CD4-positive, alpha-beta T cell treated with Interferon alpha-2 for 1 hour (primary cell): ENCODE results near the gene SSX3.
"Not testable (repeated sequence)": the region's sequence is repeated elsewhere in the genome, so short reads cannot be mapped to it uniquely, and the experiment has no call there.

ENCODE experiments used
- DNase-seq, 2 donors: peaks; one replicate each; pipeline ENCODE4 v3.0.0-alpha.2; 2020 to 2022

The SSX3 gene

DNA sequence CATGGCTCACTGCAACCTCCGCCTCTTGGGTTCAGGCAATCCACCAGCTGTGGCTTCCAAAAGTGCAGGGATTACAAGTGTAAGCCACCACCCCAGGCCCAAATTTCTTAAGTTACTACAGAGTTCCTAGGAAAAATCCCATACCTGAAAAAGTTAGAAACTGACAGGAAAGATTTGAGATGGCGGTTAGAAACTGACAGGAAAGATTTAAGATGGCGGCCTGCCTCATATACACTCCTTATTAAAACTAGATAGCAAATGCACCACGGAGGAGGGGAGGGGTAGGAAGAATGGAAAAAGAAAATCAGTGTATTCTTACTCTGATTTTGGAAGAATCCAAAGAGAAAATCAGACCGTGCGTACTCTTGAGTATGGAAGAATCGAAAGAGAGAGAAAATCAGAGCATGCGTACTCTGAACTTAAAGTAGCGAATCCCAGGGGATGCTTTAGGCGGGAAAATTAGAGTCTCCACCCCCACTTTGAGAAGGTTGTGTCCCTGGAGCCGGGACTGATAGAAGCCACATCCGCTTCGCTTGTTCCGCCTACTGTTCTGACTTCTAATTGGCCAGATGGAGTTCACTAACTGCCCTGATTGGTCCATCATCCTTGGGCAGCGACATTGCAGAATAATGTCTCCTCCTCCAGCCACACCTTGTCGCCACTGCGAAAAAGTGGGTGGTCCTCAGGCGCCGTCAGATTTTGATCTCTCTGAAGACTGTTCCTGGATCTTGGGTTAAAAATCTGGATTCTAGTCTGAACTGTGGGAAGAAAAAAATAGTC is at the start of gene SSX3:
SSX3 (minus strand) TSS at position 389 of the 780 bp plus-strand sequence. CDS start 1,454 bp downstream, outside the sequence.
- not testable (repeated sequence) for DNase-seq

DNA sequence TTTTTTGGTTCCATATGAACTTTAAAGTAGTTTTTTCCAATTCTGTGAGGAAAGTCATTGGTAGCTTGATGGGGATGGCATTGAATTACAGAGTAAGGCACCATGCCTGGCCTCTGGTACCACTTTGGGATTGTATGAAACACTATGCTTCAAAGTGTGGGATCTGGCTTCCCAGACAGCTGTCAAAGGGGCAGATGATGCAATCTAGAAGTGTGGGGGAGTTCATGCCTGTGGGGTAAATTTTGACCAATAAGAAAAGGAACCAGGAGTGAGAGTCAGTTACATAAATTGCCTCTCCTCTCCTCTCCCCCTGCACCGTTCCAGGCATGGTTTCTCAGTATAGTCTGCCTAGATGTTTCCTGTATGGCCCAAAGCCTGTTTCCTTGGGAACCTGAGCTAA is 41.3 kb upstream of the SSX3 start:
- DNase-seq: not testable (repeated sequence)

- DNase-seq: not testable (repeated sequence)
These were observed 40.4 kb upstream of the SSX3 start for GRCh38 chrX:48396931-48397330.

- not testable (repeated sequence) for DNase-seq
These were observed 26.7 kb upstream of the SSX3 start, which contains the start of gene SSX4 for GRCh38 chrX:48383239-48383638. TSS of gene SSX4 (plus strand) at chrX:48383539. CDS start at chrX:48384054, 515 bp downstream.

- not testable (repeated sequence) for DNase-seq
These were observed 13.9 kb upstream of the SSX3 start for GRCh38 chrX:48370408-48370807.

DNA sequence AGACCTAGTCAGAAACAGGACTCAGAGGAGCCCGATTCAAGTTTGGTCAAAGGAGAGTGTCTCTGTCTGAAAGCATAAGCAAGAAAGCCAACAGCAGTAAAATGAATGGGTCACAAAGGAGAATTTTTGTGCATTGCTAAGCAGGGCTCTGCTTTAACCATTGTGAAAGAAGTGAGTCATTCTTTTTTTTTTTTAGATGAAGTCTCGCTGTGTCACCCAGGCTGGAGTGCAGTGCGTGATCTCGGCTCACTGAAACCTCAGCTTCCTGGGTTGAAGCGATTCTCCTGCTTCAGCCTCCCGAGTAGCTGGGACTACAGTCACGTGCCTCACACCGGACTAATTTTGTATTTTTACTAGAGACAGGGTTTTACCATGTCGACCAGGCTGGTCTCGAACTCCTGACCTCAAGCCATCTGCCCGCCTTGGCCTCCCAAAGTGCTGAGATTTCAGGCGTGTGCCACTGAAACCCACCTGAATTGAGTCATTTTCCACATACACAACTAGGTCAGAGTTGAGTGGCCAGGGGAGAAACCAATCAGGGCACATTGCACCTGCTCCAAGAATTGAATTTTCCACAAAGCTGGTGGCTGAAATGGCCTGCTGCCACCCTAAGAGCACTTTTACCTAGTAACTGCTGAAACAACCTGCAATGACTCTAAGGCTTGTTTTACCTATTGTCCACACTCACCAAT is 11.4 kb upstream of the SSX3 start:
- not testable (repeated sequence) for DNase-seq

- DNase-seq: not testable (repeated sequence)
These were observed 2.8 kb upstream of the SSX3 start for GRCh38 chrX:48359281-48359680.

DNA sequence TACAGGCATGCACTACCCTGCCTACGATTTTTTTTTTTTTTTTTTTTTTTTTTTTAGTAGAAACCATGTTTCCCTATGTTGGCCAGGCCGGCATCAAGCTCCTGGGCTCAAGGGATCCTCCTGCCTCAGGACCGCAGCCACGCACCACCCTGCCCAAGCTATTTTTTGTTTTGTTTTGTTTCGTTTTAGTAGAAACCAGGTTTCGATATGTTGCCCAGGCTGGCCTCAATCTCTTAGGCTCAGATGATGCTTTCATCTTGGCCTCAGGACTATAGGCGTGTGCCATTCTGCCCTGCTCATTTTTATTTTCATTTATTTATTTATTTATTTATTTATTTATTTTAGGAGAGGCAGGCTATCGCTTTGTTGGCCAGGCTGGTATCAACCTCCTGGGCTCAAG is 1.2 kb upstream of the SSX3 start:
- DNase-seq: no peak

DNA sequence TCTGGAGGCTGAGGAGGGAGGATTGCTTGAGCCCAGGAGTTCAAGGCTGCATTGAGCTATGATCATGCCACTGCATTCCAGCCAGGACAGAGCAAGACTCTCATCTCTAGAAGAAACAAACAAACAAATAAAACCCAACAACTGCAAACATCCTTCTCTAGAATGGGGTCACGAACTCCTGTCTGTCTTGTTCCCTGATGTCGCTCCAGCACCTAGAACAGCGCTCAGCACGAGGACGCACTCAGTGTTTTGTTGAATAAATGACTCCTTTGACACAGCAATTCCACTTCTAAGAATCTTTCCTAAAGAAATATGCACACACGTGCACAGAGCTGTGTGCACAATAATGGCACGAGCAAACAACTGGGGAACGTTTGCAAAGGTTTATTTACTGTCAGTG is 10.4 kb downstream of the SSX3 start:
- not testable (repeated sequence) for DNase-seq

DNA sequence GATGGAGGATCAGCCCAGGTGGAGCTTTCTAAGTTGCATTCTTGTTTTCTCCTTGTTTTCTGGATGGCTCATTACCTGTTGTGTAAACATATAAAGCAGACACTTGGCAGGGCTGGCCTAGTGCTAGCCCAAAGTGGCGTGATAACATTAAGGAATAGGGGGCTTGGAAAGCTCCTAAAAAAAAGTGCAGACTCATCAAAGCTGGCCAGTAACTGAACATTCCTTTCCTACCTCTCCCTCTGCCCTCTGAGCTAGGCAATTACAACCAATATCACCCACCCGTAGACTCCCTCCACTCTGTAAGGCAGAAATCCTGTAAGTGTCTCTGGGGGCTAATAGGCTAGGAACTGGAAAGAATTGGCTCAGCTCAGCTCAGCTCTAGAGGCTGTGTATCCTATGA is 42.5 kb downstream of the SSX3 start:
- not testable (repeated sequence) for DNase-seq

GRCh38 chrX:48306175-48306574 is 50.3 kb downstream of the SSX3 start:
- DNase-seq: no peak
